Stimulated activated CD8-positive, alpha-beta memory T cell treated with anti-CD3 and anti-CD28 coated beads, Interleukin-12 subunit alpha, Interleukin-12 subunit beta, amount 100 ng/mL, for 1 hour (primary cell): ENCODE measurements around the gene CNOT6.
"Not testable (repeated sequence)": the region's sequence is repeated elsewhere in the genome, so short reads cannot be mapped to it uniquely, and the experiment has no call there.

ENCODE experiments used
- DNase-seq: peaks from one replicate; pipeline ENCODE4 v3.0.0-alpha.2; 2020; ENCODE audit warnings: low read depth

Gene CNOT6

DNA sequence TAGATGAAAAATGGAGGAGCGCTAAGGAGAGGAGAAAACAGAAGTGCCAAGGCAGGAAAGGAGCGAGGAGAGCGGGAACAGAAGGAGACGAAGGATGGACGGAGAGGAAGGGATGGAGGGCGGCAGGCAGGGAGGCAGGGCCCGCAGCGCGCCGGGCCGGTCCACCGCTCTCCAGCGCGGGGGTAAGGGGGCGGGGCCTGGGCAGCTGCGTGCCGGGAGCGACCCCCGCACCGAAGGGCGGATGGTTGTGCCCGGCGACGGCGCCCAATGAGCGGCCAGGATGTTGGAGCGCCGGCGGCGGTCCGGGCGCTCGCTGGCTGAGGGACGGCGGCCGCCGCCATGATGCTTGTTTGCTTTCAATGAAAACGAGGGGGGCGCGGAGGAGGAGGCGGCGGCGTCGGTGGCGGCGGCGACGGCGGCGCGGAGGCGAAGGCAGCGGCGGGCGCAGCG lies at the start of gene CNOT6:
Gene CNOT6 (plus strand): TSS at position 320 of the 450 bp plus-strand sequence. CDS start 34,898 bp downstream, outside the sequence.
- peak; percentile 82 for DNase-seq

DNA sequence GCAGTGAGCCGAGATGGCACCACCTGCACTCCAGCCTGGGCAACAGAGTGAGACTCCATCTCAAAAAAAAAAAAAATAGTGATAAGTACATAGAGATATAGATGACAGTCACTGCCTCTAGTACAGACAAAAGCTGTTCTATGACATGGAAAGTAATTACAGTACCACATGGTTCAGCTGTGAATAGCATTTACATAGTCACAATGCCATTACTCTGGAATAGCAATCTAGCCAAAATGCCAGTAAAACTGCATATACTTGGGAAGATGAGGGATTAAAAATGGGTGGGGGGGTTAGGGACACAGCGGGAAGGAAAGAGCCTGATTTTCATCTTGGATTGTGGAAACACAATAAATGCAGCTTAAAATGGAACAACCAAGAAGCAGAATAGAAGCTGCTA lies 39.4 kb upstream of the CNOT6 start:
- DNase-seq: no peak

DNA sequence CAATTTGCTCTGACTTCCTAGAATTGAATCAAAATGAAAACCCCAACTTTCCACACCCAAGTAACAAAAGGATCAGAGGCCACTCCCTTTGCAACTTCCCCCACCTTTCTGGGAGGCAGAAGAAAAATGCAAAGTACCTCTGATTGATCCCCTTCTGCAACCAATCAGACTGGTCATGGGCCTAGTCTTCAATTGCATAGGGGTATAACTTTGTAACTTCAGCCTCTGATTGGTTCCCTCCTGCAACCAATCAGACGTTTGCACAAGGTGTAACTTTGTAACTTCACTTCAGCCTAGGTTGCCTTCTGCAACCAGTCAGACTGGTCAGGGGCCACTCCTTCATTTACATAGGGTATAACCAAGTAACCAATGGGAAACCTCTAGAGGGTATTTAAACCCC lies 38.3 kb upstream of the CNOT6 start:
- DNase-seq: no peak

- no peak for DNase-seq
These were observed 37.4 kb upstream of the CNOT6 start for GRCh38 chr5:180456792-180457191.

DNA sequence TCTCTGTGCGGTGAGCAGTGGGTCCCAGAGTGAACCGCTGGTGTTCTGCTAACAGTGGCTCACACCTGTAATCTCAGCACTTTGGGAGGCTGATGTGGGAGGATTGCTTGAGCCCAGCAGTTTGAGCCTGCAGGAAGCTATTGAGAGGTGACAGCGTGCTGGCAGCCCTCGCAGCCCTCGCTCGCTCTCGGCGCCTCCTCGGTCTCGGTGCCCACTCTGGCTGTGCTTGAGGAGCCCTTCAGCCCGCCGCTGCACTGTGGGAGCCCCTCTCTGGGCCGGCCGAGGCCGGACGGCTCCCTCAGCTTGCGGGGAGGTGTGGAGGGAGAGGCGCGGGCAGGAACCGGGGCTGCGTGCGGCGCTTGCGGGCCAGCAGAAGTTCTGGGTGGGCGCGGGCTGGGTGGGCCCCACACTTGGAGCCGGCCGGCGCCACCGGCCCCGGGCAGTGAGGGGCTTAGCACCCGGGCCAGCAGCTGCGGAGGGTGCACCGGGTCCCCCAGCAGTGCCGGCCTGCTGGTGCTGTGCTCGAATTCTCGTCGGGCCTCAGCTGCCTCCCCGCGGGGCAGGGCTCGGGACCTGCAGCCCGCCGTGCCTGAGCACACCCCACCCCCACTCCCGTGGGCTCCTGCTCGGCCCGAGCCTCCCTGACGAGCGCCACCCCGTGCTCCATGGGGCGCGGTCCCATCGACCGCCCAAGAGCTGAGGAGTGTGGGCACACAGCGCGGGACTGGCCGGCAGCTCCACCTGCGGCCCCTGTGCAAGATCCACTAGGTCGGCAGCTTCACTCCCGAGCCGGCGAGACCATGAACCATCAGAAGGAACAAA lies 35.1 kb upstream of the CNOT6 start:
- DNase-seq: not testable (repeated sequence)

- DNase-seq: not testable (repeated sequence)
These were observed 34.5 kb upstream of the CNOT6 start for GRCh38 chr5:180459674-180460142.

DNA sequence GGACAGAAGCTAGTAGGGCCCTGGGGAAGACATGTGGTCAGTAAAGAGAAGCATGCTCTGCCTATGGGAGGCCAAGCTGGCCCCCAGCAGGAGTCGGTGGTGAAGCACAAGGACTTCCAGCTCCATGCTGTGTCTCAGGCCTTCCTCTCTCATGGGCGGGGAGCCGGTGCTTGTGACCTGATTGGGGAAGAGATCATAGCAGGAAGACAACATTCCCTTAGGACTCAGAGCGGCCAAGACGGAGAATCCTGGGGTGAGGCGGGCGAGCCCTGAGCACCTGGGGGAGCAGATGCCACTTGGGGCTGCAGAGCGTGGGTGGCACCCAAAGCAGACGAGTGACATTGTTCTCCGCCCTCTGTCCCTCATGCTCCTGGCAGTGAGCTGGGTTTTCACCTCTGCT lies 33.3 kb upstream of the CNOT6 start:
- no peak for DNase-seq

DNA sequence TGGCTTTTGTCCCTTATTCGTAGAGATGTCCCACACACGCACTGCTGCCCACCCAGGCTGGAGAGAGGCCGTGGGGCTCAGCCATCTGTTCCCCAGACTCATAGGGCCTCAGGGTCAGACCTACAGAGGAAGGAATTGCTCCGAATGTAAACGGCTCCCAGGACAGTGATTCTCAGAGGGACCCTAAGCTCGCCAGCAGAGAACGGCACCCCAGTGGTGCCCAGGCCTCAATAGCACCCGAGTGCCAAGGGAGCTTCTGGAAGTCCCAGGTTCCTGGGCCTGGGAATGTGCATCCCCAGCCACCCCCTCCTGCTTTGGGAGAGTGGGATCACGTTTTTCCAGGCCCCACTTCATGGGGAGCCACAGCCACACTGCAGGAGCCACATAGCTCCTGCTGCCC lies 32.9 kb upstream of the CNOT6 start:
- DNase-seq: no peak

GRCh38 chr5:180463216-180463900 lies 30.8 kb upstream of the CNOT6 start:
- DNase-seq: no peak

DNA sequence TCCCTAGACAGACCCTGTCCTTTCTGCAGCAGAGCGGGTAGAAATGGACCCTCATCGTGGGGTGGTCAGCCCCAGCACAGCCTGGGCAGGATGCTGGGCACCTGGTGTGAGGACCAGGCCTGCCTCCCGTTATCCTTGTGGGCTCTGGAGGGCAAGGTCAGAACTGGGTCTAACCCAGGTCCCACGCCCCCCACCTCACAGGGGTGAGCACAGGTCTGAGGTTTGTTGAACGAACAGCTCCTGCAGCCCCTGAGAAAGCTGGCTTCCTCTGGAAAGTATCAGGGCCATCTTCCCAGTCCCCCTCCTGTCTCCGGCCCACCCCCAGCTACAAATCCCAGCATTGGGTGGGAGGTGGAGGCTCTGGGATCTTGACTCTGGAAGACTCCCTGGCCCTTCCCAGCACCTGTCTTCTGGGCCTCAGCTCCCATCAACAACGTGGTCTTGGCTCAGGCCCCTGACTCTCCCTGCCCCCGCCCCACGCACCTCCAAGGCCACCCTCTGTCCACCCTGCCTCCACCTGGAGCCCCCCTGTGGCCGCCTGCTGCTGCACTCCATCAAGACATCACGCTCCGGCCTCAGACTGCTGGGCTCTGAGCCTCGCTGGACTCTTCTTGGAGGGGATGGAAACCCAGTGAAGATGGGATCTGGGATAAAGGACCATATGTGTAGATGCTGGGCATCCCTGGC lies 30.1 kb upstream of the CNOT6 start:
- no peak for DNase-seq

DNA sequence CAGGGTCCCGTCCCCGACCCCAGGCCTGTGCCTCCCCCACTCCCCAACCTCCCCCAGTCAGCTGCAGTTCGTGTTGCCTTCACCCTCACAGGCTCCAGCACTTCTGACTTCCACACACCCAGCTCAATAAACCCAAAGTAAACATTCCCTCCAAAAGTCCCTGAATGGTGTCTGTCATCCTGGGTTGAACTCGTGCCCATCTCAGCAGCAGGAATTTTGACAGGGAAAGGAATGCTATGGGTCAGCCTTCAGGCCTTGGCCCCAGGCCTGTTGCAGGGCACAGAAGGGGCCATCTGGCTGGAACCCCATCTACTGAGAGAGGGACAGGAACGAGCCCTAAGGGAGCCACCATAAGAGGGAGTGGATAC lies 29.6 kb upstream of the CNOT6 start:
- no peak for DNase-seq

GRCh38 chr5:180465052-180465451 lies 29.1 kb upstream of the CNOT6 start:
- not testable (repeated sequence) for DNase-seq

DNA sequence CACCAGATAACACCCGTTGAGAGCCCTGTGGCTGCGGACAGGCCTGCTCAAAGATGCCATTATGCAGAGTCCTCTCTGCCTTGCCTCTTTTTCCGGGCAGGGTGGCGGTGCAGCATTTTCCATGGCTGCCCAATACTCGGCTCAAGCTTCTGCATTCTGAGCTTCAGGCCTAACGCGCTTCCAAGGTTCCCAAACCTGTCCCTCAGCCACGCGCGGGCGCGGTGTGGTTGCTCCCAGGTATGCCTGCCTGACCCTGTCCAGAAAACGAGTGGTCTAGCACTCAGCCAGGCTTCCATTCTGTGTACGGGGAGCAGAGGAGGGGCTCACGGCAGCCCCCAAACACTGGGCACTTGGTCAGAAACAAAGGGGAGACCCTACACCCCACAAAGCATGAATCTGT lies 27.9 kb upstream of the CNOT6 start:
- no peak for DNase-seq

DNA sequence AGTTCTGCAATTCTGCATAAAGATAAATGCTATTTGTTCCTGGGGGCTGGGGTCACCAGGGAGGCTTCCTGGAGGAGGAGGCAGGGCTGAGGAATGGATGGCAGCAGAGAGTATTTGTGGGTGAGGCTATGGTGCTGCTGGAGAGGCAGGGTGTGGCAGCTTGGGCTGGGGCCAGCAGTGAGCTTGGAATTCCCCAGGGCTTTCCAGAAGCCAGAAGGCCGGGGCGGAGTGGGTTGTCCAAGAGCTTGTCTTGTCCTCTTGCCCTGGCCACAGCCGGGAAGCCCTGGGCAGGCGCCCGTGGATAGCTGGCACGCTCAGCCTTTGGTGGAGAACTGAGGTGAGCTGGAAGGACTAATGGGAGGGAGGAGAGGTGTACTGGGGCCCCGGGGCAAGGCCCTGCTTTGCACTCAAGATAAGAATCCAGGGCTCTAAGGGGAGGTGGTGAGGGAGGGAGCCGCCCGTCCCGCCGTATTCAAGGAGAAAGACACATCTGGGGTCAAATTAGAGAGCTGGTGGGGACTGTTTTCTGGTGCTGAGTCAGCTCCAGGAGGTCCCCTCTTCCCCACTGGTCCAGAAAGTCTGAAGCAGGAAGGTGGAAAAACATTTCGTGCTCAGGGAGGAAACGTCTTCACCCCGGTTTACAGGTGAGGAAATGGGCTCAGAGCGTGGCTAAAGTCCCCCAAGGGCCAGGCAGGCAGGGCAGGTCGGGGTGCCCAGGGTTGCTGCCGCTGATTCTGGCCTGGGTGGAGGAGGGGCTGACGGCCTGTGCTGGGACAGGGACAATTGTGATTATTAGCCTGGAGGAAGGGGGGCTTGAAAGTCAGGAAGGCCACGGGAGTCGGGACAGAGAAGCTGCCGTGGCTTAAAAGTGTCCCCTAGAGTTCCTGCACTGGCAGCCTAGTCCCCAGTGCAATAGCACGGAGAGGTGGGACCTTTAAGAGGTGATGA lies 26.9 kb upstream of the CNOT6 start:
- DNase-seq: no peak

GRCh38 chr5:180467989-180468731 lies 26.0 kb upstream of the CNOT6 start:
- no peak for DNase-seq

DNA sequence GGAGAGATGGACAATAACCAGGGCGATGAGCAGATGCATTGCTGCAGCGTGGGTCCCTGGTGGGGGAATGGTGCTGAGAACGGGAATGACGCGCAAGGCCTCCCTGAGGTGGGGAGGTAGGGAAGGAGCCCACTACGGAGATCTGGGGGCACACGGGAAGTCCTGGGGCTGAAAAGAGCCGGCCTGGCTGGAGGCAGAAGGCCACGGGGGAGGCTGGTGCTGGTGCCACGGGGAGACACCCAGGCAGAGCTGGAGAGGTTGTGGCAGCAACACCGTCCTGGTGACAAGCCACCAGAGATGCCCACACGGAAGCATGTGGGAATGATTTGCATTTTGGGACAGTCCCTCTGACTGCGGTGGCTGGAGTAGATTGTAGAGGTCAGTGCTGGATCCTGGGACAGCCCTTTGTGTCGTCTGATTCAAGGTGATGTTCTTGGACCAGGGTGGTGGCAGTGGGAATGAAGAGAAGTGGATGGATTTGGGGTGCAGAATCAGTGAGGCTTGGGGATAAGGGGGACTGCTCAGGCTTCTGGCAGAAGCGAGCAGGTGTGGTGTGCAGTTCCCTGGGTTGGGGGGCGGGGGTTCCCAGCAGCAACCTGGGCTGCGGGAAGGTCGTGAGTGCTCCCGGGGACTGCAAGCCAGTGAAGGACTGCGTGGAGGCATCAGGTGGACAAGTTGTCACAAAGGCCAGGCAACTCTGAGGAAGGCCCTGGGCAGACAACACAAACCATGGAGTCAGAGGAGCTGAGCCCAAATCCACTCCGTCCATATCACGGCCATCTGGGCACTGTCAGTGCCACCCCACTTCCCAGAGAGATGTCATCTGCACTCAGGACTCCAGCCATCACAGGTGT lies 25.2 kb upstream of the CNOT6 start:
- DNase-seq: no peak

GRCh38 chr5:180469586-180469865 lies 24.7 kb upstream of the CNOT6 start:
- no peak for DNase-seq

DNA sequence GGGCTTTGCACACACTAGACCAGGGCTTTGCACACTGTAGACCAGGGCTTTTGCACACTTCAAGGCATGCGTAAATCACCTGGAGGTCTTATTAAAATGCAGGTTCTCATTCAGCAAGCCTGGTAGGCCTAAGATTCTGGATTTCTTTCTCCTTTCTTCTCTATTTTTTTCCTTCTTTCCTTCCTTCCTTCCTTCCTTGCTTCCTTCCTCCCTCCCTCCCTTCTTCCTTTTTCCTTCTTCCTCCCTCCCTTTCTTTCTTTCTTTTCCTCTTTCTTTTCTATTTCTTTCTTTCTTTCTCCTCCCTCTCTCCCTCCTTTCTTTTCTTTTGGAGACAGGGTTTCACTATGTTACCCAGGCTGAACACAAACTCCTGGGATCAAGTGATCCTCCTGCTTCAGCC lies 24.3 kb upstream of the CNOT6 start:
- no peak for DNase-seq

- DNase-seq: no peak
These were observed 23.8 kb upstream of the CNOT6 start for GRCh38 chr5:180470361-180470760.

DNA sequence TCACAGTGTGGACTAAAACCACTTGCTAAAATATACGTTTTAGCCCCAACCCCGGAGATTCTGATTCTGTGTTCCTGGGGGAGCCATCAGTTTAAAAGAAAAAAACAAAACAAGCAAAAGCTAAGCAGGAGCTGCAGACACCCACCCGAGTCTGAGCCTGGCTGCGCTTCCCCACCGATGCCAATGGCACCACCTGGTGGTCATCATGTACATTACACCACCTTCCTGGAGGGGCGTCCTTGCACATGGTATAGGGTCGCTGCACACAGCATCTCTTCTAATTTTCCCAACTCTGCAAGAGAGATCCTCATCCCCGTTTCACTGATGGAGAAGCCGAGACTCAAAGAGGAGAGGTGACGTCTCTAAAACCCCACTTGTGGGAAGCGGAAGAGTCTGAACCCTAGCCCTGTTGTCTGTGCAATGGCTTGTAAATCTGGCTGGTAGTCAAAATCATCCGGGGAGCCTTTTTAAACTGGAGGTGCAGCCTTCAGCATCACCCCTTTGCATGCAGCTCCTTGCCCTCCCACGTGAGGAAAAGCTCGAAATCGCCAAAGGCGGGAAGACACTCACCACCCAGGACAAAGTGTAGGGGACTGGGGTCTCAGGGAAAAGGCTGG lies 23.1 kb upstream of the CNOT6 start:
- peak; percentile 35 for DNase-seq
